ENCODE measurements around the gene DROSHA.
A peak's percentile ranks its signal among the peaks of the same experiment; 100 is the strongest.
"Not testable (repeated sequence)": the region's sequence is repeated elsewhere in the genome, so short reads cannot be mapped to it uniquely, and the experiment has no call there.

DROSHA gene

GRCh38 chr5:31531888-31532547 lies at the start of gene DROSHA, which contains the start of gene C5orf22:
Gene DROSHA (minus strand): TSS chr5:31532093. CDS start chr5:31529059, 3,034 bp downstream.
Gene C5orf22 (plus strand): TSS chr5:31532301. CDS start chr5:31532393, 92 bp downstream.
- DNase-seq = peak; percentile 92

GRCh38 chr5:31579558-31579957 lies 47.7 kb upstream of the DROSHA start:
- DNase-seq = no peak

- no peak for DNase-seq
These were observed 45.5 kb upstream of the DROSHA start for GRCh38 chr5:31577438-31577837.

GRCh38 chr5:31574772-31575171 lies 42.9 kb upstream of the DROSHA start:
- DNase-seq = no peak

GRCh38 chr5:31573494-31574142 lies 41.7 kb upstream of the DROSHA start:
- no peak for DNase-seq

- no peak for DNase-seq
These were observed 37.2 kb upstream of the DROSHA start for GRCh38 chr5:31569068-31569467.

GRCh38 chr5:31568302-31568835 lies 36.5 kb upstream of the DROSHA start:
- no peak for DNase-seq

- not testable (repeated sequence) for DNase-seq
These were observed 34.5 kb upstream of the DROSHA start for GRCh38 chr5:31566362-31566761.

GRCh38 chr5:31563216-31563615 lies 31.3 kb upstream of the DROSHA start:
- DNase-seq = no peak

- no peak for DNase-seq
These were observed 30.1 kb upstream of the DROSHA start for GRCh38 chr5:31561946-31562345.

- no peak for DNase-seq
These were observed 28.0 kb upstream of the DROSHA start for GRCh38 chr5:31559942-31560341.

GRCh38 chr5:31556461-31556860 lies 24.6 kb upstream of the DROSHA start:
- no peak for DNase-seq

GRCh38 chr5:31554552-31554951 lies 22.7 kb upstream of the DROSHA start:
- DNase-seq = no peak

GRCh38 chr5:31553863-31554262 lies 22.0 kb upstream of the DROSHA start:
- no peak for DNase-seq

- no peak for DNase-seq
These were observed 20.0 kb upstream of the DROSHA start for GRCh38 chr5:31551878-31552277.

GRCh38 chr5:31549114-31549513 lies 17.2 kb upstream of the DROSHA start:
- not testable (repeated sequence) for DNase-seq

GRCh38 chr5:31537851-31538250 lies 6.0 kb upstream of the DROSHA start:
- DNase-seq = no peak

GRCh38 chr5:31537349-31537748 lies 5.5 kb upstream of the DROSHA start:
- no peak for DNase-seq

GRCh38 chr5:31536873-31537272 lies 5.0 kb upstream of the DROSHA start:
- no peak for DNase-seq

GRCh38 chr5:31534527-31535046 lies 2.7 kb upstream of the DROSHA start:
- DNase-seq = no peak

GRCh38 chr5:31531543-31531887 lies 378 bp downstream of the DROSHA start:
- peak; percentile 21 for DNase-seq

- no peak for DNase-seq
These were observed 1.2 kb downstream of the DROSHA start for GRCh38 chr5:31530541-31531265.

GRCh38 chr5:31523041-31523440 lies 8.9 kb downstream of the DROSHA start:
- no peak for DNase-seq
